Activated naive CD4-positive, alpha-beta T cell treated with anti-CD3 and anti-CD28 coated beads, Interleukin-2, amount 10 ng/mL, durations not matched to agents 7 days and 5 days (primary cell): ENCODE results near the gene RNGTT.

Experiments used
- CTCF ChIA-PET: fragments of 350-600 bp; sonication (Branson Sonifier 250); formaldehyde crosslinking; loops from one replicate; lab custom pipeline; 2021; ENCODE audit warnings: antibody characterized with exemption; lab: Charles Lee
- DNase-seq: peaks from one replicate; pipeline ENCODE4 v3.0.0-alpha.2; 2020
- H3K27ac Mint-ChIP-seq: one replicate; pipeline ENCODE4 v1.8.0; 2021; ENCODE audit warnings: mild to moderate bottlenecking, moderate library complexity, mixed read lengths
- H3K27me3 Mint-ChIP-seq: one replicate; pipeline ENCODE4 v1.8.0; 2021; ENCODE audit warnings: mild to moderate bottlenecking, mixed read lengths
- H3K36me3 Mint-ChIP-seq: one replicate; pipeline ENCODE4 v1.8.0; 2021; ENCODE audit warnings: mixed read lengths
- H3K4me1 Mint-ChIP-seq: one replicate; pipeline ENCODE4 v1.8.0; 2021; ENCODE audit warnings: mixed read lengths
- H3K4me3 Mint-ChIP-seq: one replicate; pipeline ENCODE4 v1.8.0; 2021; ENCODE audit warnings: mild to moderate bottlenecking, moderate library complexity, mixed read lengths
- H3K9me3 Mint-ChIP-seq: one replicate; pipeline ENCODE4 v1.8.0; 2021; ENCODE audit warnings: mixed read lengths

RNGTT gene

DNA sequence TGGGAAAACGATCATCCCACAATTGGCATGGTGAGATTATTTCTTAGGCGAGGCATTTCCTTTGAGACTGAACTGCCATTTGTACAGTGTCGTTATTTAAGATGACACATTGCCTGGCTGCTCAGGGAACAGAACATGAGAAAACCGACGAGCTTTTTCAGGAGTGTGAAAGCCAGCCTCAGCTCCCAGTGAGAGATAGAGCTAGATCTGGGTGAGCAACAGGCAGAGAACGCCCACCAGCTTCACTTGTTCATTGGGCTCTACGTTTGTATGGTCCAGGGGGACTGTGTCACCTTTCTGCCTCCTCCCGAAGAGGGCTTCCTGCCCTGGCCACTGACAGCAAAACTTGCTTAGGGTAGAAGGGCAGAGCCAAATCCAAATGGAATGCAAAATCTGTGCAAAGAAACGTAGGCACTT, 378.1 kb downstream of the RNGTT start:
- Mint-ChIP-seq H3K4me1 (no peaks in the 10 kb centered on the region), H3K36me3 (no peaks in the 10 kb centered on the region), H3K27me3 (peaks cover 6% of the 10 kb centered on the region), H3K27ac (no peak overlapping the region), H3K4me3 (no peak overlapping the region), H3K9me3 (peaks cover 5% of the 10 kb centered on the region)
- DNase-seq = no peak
- CTCF ChIA-PET = no interaction called here

DNA sequence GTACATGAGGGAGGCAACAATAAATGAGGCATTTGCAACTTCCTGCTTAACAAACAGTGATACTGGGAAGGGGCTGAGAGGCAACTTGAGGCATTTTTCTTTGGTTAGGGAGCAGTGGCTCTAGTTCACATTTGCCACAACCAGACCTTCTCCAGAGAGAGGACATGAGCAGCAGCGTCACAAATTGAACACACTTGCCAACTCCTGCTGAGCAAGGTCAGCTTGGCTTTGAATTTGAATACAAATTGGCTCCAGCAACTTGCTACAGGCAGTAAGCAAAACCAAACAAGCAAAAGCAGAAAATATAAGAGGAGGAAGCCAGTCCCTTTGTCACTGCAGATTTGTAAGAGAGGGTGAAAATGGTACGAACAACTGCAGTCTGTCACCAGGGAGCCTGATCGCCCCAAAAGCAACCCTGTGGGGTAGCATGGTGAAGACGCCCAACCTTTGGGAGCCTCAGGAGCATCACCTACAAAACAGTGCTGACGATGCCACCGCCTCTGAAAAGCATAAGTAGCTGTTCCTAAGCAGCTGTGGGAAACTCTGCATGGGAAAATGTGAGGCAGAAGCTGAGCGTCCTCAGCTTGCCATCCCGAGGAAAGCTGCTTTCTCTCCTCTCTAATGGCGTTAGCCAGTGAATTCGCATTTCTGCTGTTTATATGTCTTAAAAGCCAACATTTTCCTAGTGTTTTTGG, 378.7 kb downstream of the RNGTT start:
- no peak overlapping the region for H3K4me3 Mint-ChIP-seq
- CTCF ChIA-PET = no interaction called here
- no peak overlapping the region for H3K27ac Mint-ChIP-seq
- peaks cover 6% of the 10 kb centered on the region for H3K27me3 Mint-ChIP-seq
- no peaks in the 10 kb centered on the region for H3K4me1 Mint-ChIP-seq
- peaks cover 5% of the 10 kb centered on the region for H3K9me3 Mint-ChIP-seq
- H3K36me3 Mint-ChIP-seq = no peaks in the 10 kb centered on the region
- no peak for DNase-seq

DNA sequence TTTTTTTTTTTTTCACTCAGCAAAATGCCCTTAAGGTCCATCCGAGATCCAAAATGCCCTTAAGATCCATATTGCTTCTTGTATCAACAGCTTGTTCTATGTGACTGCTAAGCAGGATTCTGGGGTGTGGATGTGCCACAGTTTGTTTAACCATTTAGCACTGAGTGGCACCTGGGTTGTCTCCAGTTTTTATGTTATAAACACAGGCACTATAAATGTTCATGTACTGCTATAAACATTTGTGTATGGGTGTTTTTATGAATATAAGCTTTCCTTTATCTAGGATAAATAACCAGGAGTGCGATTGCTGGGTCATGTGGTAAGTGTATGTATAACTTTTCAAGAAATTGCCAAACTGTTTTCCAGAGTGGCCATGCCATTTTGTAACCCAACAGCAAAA, 386.0 kb downstream of the RNGTT start:
- Mint-ChIP-seq H3K27me3 (peaks cover 3% of the 10 kb centered on the region), H3K36me3 (no peaks in the 10 kb centered on the region), H3K27ac (no peak overlapping the region), H3K4me1 (no peaks in the 10 kb centered on the region), H3K4me3 (no peak overlapping the region), H3K9me3 (peaks cover 3% of the 10 kb centered on the region)
- CTCF ChIA-PET = no interaction called here
- no peak for DNase-seq

DNA sequence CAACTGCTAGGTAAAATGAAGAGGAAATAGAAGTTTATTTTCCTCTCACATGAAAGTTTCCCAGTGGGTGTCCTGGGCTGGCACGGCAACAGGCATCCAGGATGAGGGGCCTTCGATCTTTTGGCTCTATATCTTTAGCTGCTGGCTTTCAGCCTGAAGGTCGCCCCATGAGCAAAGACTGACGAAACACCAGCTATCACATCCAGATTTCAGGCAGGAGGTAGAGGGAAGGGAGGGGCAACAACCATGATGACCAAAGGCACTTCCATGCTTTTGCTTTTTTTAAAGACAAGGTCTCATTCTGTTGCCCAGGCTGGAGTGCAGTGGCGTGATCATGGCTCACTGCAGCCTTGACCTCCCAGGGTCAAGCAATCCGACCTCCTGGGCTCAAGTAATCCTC, 387.9 kb downstream of the RNGTT start:
- Mint-ChIP-seq H3K36me3 (no peaks in the 10 kb centered on the region), H3K4me3 (no peak overlapping the region), H3K27me3 (peaks cover 3% of the 10 kb centered on the region), H3K27ac (no peak overlapping the region), H3K9me3 (peaks cover 7% of the 10 kb centered on the region), H3K4me1 (no peaks in the 10 kb centered on the region)
- CTCF ChIA-PET = no interaction called here
- no peak for DNase-seq

DNA sequence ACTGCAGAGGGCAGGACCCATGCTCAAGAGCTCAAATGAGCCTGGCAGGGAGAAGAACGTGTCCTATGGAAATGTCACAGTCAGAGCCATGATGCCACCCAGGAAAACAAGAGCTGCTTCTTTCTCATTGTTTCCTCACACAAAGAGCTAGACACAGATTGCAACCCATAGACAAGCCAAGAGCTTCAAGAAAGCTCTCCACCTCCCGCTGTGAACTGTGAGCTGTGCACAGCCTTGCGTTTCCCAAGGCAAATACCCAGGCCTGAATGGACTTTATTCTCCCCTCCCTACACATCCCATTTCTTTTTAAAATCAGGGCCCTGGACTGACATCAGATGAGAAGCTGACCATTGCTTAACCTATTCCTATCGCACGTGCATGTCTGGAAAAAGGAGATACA, 388.8 kb downstream of the RNGTT start:
- H3K4me1 Mint-ChIP-seq = no peaks in the 10 kb centered on the region
- no peak overlapping the region for H3K4me3 Mint-ChIP-seq
- H3K27ac Mint-ChIP-seq = no peak overlapping the region
- DNase-seq = no peak
- H3K36me3 Mint-ChIP-seq = no peaks in the 10 kb centered on the region
- H3K9me3 Mint-ChIP-seq = peaks cover 5% of the 10 kb centered on the region
- CTCF ChIA-PET = no interaction called here
- peaks cover 1% of the 10 kb centered on the region for H3K27me3 Mint-ChIP-seq

DNA sequence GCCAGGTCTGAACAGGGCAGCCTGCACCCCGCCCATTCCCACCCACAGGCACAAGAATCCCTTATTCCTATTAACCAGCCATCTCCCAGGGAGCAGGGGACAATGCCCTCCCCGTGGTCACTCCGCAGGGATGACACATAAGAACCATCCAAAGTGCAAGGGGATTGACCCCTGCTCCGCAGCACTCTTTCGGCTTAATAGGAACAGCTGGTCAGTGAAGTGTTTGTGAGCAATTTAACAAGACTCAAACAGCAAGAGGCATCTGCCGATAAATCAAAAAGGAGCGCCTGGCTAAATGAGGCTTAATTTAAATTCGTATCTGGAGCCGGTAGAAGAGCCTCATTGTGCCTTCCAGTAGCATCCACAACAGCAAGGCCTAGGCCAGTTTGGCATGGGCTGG, 389.4 kb downstream of the RNGTT start:
- CTCF ChIA-PET = no interaction called here
- Mint-ChIP-seq H3K4me3 (no peak overlapping the region), H3K27me3 (no peaks in the 10 kb centered on the region), H3K4me1 (no peaks in the 10 kb centered on the region), H3K27ac (no peak overlapping the region), H3K36me3 (no peaks in the 10 kb centered on the region), H3K9me3 (peaks cover 9% of the 10 kb centered on the region)
- DNase-seq = no peak

DNA sequence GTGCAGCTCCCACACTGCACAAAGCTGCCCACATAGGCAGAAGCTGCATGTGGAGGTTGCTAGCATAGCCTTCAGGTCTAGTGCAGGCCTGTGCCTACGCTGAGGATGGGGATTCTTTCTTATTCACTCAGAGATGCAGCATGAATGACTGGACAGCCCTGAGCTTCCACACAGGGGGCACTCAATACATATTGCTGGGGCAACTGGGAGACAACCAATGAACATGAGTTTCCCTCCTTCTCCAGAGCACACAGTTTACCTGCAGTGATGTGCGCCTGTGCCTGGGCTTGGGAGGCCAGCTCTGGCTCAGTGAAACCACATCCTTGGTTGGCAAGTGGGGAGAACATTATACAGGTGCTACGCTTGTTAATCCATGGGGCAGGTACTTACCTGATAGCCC, 389.9 kb downstream of the RNGTT start:
- H3K27ac Mint-ChIP-seq = no peak overlapping the region
- no peak for DNase-seq
- no peak overlapping the region for H3K4me3 Mint-ChIP-seq
- H3K36me3 Mint-ChIP-seq = no peaks in the 10 kb centered on the region
- H3K9me3 Mint-ChIP-seq = peaks cover 11% of the 10 kb centered on the region
- CTCF ChIA-PET = no interaction called here
- no peaks in the 10 kb centered on the region for H3K27me3 Mint-ChIP-seq
- no peaks in the 10 kb centered on the region for H3K4me1 Mint-ChIP-seq

DNA sequence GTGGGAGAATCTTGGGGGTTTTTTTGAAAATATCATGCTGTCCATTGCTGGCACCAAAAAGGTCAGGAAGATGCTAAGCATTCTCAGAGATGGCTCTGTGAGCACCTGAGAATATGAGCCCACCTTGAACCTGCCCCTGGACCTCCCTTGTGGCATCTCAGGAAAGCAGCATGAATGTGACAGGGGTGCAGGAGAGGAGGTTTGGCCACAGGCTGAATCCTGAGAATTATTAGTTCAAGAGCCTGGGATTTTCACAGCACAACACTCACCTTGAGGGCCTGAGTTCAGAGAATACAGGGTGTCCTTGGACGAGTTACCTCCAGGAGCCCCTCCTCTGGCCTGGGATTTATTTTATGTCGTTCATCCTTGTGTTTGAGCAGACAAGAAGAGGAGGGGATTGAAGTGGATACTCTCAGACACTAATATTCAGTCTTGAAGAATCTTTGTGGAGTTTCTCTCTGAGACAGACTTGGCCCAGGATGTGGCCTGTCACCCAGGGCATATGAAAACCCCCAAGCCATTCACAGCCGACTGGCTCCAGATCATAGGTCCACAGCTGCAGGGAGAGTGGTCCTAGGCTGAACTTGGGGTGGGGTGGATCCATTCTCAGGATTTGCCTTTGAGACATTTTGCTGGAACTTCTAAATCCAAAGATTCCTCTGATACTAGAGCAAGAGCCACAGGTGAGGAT, 390.8 kb downstream of the RNGTT start:
- H3K27me3 Mint-ChIP-seq = no peaks in the 10 kb centered on the region
- CTCF ChIA-PET = no interaction called here
- H3K4me1 Mint-ChIP-seq = no peaks in the 10 kb centered on the region
- no peak overlapping the region for H3K27ac Mint-ChIP-seq
- H3K36me3 Mint-ChIP-seq = no peaks in the 10 kb centered on the region
- no peak overlapping the region for H3K4me3 Mint-ChIP-seq
- DNase-seq = no peak
- H3K9me3 Mint-ChIP-seq = peaks cover 11% of the 10 kb centered on the region

DNA sequence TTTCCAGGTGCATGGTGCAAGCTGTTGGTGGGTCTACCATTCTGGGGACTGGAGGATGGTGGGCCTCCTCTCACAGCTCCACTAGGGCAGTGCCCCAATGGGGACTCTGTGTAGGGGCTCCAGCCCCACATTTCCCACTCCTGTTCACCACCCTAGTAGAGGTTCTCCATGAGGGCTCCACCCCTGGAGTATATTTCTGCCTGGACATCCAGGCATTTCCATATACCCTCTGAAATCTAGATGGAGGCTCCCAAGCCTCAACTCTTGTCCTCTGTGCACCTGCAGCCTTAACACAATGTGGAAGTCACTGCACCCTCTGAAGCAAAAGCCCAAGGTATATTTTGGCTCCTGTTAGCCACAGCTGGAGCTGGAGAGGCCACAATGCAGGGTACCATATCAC, 393.5 kb downstream of the RNGTT start:
- Mint-ChIP-seq H3K36me3 (no peaks in the 10 kb centered on the region), H3K9me3 (peaks cover 11% of the 10 kb centered on the region), H3K27ac (no peak overlapping the region), H3K4me3 (no peak overlapping the region), H3K27me3 (no peaks in the 10 kb centered on the region), H3K4me1 (no peaks in the 10 kb centered on the region)
- CTCF ChIA-PET = no interaction called here
- no peak for DNase-seq

DNA sequence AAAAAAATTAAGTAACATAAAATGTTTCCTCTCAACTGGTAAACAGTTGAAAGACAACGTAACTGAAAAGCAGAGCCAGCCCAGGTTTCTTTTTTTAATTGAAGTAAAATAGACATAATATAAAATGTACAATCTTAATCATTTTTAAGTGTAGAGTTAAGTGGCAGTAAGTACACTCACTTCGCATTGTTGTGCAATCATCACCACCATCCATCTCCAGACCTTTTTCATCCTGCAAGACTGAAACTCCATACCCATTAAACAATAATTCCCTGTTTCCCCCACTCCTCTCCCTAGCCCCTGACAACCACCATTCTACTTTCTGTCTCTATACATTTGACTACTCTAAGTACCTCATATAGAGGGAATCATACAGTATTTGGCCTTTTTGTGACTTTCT, 395.7 kb downstream of the RNGTT start:
- Mint-ChIP-seq H3K9me3 (peaks cover 11% of the 10 kb centered on the region), H3K27ac (no peak overlapping the region), H3K36me3 (no peaks in the 10 kb centered on the region), H3K27me3 (no peaks in the 10 kb centered on the region), H3K4me3 (no peak overlapping the region), H3K4me1 (no peaks in the 10 kb centered on the region)
- CTCF ChIA-PET = no interaction called here
- DNase-seq = no peak

DNA sequence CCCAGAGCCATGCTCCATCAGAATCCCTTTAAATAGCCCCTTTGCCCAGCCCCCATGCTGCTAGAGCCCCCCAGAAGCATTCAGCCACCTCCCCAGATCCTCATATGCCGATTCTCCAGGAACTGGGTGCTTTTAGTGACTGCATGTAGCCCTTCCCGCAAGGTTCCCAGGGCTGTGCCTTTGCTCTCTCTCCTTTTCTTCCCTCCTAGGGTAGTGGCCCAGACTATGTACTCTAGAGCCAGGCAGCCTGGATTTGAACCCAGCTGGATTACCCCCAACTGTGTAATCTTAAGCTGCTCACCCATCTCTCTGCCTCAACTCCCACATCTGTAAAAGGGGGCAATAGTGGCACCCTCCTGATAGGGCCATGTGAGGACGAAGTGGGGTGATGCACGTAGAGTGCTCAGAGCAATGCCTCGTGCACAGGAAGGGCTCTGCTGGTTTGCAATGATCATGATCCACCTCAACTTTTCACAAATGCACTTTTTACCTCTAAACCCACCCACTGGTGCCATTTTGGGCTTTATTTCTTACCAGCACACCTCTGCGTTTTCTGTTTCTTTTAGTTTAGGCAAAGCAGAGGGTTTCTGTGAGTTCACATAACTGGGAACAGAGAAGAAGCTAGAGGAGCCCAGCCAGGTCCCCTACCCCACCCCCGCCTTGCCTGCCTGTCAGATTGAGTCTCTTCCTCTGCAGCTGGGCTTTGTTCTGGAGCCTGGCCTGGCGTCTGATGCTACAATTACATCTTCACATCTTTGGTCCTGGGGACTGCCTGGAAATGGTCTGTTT, 396.5 kb downstream of the RNGTT start:
- no peak overlapping the region for H3K4me3 Mint-ChIP-seq
- H3K27ac Mint-ChIP-seq = no peak overlapping the region
- peaks cover 11% of the 10 kb centered on the region for H3K9me3 Mint-ChIP-seq
- no peaks in the 10 kb centered on the region for H3K27me3 Mint-ChIP-seq
- DNase-seq = no peak
- CTCF ChIA-PET = no interaction called here
- H3K4me1 Mint-ChIP-seq = no peaks in the 10 kb centered on the region
- H3K36me3 Mint-ChIP-seq = no peaks in the 10 kb centered on the region

DNA sequence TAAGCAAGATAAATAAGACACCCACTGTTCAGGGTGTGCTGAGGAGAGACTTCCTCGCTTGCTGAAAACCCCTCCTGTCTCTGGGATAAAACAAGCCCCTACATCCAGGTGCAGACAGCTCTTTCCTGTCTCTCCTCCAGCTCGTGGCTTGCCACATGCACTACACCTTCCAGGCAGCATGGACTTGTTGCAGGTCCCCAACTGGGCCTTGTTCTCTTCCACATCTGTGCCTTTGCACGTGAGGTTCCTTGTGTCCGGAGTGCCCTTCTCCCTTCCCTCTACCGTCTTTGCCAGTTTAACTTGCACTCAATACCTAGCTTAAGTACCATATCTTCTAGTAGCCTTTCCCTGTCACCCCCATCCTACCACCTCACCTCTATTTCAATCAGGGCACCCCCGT, 397.6 kb downstream of the RNGTT start:
- Mint-ChIP-seq H3K9me3 (peaks cover 7% of the 10 kb centered on the region), H3K27me3 (no peaks in the 10 kb centered on the region), H3K27ac (no peak overlapping the region), H3K36me3 (no peaks in the 10 kb centered on the region), H3K4me1 (peaks cover 3% of the 10 kb centered on the region), H3K4me3 (no peak overlapping the region)
- CTCF ChIA-PET = no interaction called here
- no peak for DNase-seq

DNA sequence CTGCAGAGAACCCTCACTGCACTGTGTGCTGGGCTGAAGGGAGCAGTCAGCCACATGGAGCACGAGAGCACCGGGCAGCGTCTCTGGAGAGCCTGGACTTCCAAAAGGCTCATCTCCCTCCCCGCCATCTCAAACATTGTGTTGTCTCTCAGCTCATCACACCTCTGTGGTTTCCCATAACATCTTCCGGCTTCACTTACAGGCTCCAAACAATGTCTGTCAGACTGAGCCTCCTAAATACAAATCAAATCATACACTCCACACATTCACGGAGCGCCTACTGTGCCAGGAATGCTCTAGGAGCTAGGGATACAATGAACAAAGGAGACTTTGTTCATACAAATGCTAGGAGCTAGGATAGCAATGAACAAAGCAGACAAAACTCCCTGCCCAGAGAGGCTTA, 398.0 kb downstream of the RNGTT start:
- DNase-seq = no peak
- H3K9me3 Mint-ChIP-seq = peaks cover 6% of the 10 kb centered on the region
- no peaks in the 10 kb centered on the region for H3K36me3 Mint-ChIP-seq
- H3K27ac Mint-ChIP-seq = no peak overlapping the region
- H3K4me1 Mint-ChIP-seq = peaks cover 3% of the 10 kb centered on the region
- H3K27me3 Mint-ChIP-seq = no peaks in the 10 kb centered on the region
- H3K4me3 Mint-ChIP-seq = no peak overlapping the region
- CTCF ChIA-PET = no interaction called here

DNA sequence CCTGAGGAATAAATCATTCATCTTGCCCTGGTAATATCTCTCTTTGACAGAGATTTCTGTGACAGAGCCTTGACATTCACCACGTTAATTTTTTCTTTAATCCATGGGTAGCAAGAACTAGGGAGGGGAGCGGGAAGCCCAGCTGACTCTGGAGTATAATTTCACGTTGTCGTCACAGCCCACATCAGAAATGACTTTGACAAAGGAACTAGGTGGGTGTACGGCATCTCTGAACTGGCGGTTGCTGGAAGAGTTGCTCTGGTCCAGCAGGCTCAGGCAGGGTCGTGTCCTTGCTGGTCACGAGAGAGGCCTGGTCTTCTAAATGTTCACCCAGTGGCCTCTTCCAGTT, 400.2 kb downstream of the RNGTT start:
- H3K27me3 Mint-ChIP-seq = no peaks in the 10 kb centered on the region
- DNase-seq = no peak
- no peak overlapping the region for H3K4me3 Mint-ChIP-seq
- no peaks in the 10 kb centered on the region for H3K36me3 Mint-ChIP-seq
- H3K4me1 Mint-ChIP-seq = peaks cover 3% of the 10 kb centered on the region
- H3K27ac Mint-ChIP-seq = no peak overlapping the region
- H3K9me3 Mint-ChIP-seq = no peaks in the 10 kb centered on the region
- CTCF ChIA-PET = no interaction called here
